H1 (cell line): ENCODE measurements around the gene TNS1. TPM values are rescaled to one million over a fixed set of nuclear protein-coding genes. Genes with fewer than 3 reads are reported as not detected.

Experiments used
- GTF2F1 ChIP-seq: IDR thresholded peaks from 2 replicates; pipeline ENCODE4 v1.6.1; 2012; ENCODE audit warnings: low read depth, low read length, improper control_type of control experiment, borderline replicate concordance
- NRF1 ChIP-seq: IDR thresholded peaks from 2 replicates; pipeline ENCODE4 v1.6.1; 2011; ENCODE audit warnings: mild to moderate bottlenecking, low read depth, low read length, improper control_type of control experiment
- RFX5 ChIP-seq: IDR thresholded peaks from 2 replicates; pipeline ENCODE4 v1.6.1; 2011; ENCODE audit warnings: low read depth, low read length, improper control_type of control experiment, borderline replicate concordance
- TAF7 ChIP-seq: optimal IDR thresholded peaks from 2 replicates; pipeline ENCODE3; 2011; ENCODE audit warnings: low read depth, mild to moderate bottlenecking, inconsistent platforms, low read length, moderate library complexity, borderline replicate concordance
- TBP ChIP-seq: IDR thresholded peaks from 2 replicates; pipeline ENCODE4 v1.6.1; 2011; ENCODE audit warnings: low read depth, low read length, improper control_type of control experiment
- polyA plus RNA-seq, 7 experiments: library from polyadenylated mRNA; depleted of rRNA in 3 of 7; stranded (reverse) in 5 of 7; unstranded in 2 of 7; fragments of >200 nt in 5 of 7; fragments of 200-250 nt in 2 of 7; gene quantifications; 1 replicate in 5 of 7; 2 replicates in 1 of 7; 4 replicates in 1 of 7; pipeline versions ENCODE4 v1.2.1 to v1.2.3, GENCODE V29; 2011 to 2013; ENCODE audit warnings: missing spikeins in 2 of 7, mixed read lengths in 2 of 7
- total RNA-seq: library from RNA; stranded (reverse); fragmentation: NEBNext Ultra II Directional; extraction: Animal tissue kit (Norgen Biotek cat#: 25700); gene quantifications from 2 replicates; pipeline ENCODE4 v1.2.1, GENCODE V29; 2021

The TNS1 gene
- total and polyA plus RNA-seq, 2 of the 8 experiments (the other 6 are each of a cell fraction or from before 2014, with no cell fraction given): 1.5 to 5.1 TPM

DNA sequence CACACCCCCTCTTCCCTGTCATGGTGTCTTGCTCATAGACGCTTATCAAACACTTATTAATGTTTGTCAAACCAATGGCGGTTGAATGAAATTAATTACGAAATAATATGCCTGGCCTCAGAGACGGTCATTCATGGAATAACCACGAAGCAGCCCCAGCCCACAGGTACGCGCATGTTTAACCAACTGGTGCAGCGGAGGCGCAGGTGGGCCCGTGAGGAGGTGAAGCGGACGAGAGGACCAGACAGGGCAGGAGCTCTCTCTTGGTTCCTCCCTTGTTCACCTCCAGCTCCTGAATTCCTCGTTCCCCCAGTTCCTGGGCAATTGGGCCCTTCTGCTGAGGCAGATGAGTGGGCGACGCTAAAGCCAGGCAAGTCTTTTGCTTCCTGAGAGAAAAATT is 169.8 kb downstream of the TNS1 start (continued):
- TF ChIP-seq RFX5: no peak
- no peak for TF ChIP-seq TBP
- TF ChIP-seq NRF1: no peak
- no peak for TF ChIP-seq TAF7
- TF ChIP-seq GTF2F1: no peak
